SK-N-SH treated with all-trans-retinoic acid at 6 μM for 48 hours (cell line): ENCODE data around the gene MTA1.

ENCODE experiments used
- ATAC-seq: fragments of 200-7000 bp; cut with Tn5 transposase; 3 replicates; pipeline ENCODE4 v1.9.1; 2020; ENCODE audit warnings: mild to moderate bottlenecking, moderate library complexity
- ARNTL ChIP-seq: fragments of 450-650 bp; formaldehyde crosslinking; IDR thresholded peaks from 2 replicates; pipeline ENCODE4 v1.5.0; 2020; ENCODE audit warnings: low read depth, mild to moderate bottlenecking, moderate library complexity, borderline replicate concordance
- BACH2 ChIP-seq: fragments of 250-450 bp; sonication (Bioruptor Pico); IDR thresholded peaks from 2 replicates; pipeline ENCODE4 v1.9.0; 2021; ENCODE audit warnings: mild to moderate bottlenecking, borderline replicate concordance
- CREB5 ChIP-seq: fragments of 250-450 bp; sonication (Bioruptor Pico); IDR thresholded peaks from 2 replicates; pipeline ENCODE4 v1.5.1; 2020; ENCODE audit warnings: low read depth, mild to moderate bottlenecking, moderate library complexity
- CSDC2 ChIP-seq: fragments of 250-450 bp; sonication (Bioruptor Pico); IDR thresholded peaks from 2 replicates; pipeline ENCODE4 v1.5.0; 2020; ENCODE audit warnings: mild to moderate bottlenecking, moderate library complexity
- CSRNP3 ChIP-seq: fragments of 250-450 bp; sonication (Bioruptor Pico); IDR thresholded peaks from 2 replicates; pipeline ENCODE4 v1.5.1; 2021; ENCODE audit warnings: mild to moderate bottlenecking, moderate library complexity
- ESRRG ChIP-seq: fragments of 250-450 bp; sonication (Bioruptor Pico); IDR thresholded peaks from 2 replicates; pipeline ENCODE4 v1.6.1; 2021; ENCODE audit warnings: mild to moderate bottlenecking
- GLIS3 ChIP-seq: fragments of 250-450 bp; sonication (Bioruptor Pico); IDR thresholded peaks from 2 replicates; pipeline ENCODE4 v1.5.0; 2020; ENCODE audit warnings: mild to moderate bottlenecking, moderate library complexity
- ISL1 ChIP-seq: fragments of 250-450 bp; sonication (Bioruptor Pico); IDR thresholded peaks from 2 replicates; pipeline ENCODE4 v2.1.2; 2022; ENCODE audit warnings: mild to moderate bottlenecking, moderate library complexity
- OSR1 ChIP-seq: fragments of 250-450 bp; sonication (Bioruptor Pico); IDR thresholded peaks from 2 replicates; pipeline ENCODE4 v1.8.0; 2022; ENCODE audit warnings: moderate library complexity, mild to moderate bottlenecking, inconsistent platforms
- PATZ1 ChIP-seq: fragments of 250-450 bp; sonication (Bioruptor Pico); IDR thresholded peaks from 2 replicates; pipeline ENCODE4 v1.8.0; 2020; ENCODE audit warnings: mild to moderate bottlenecking, moderate library complexity, borderline replicate concordance
- POU6F1 ChIP-seq: fragments of 250-450 bp; sonication (Bioruptor Pico); IDR thresholded peaks from 2 replicates; pipeline ENCODE4 v1.8.0; 2021; ENCODE audit warnings: low read depth, mild to moderate bottlenecking, moderate library complexity, borderline replicate concordance
- PPARA ChIP-seq: fragments of 250-450 bp; sonication (Bioruptor Pico); IDR thresholded peaks from 2 replicates; pipeline ENCODE4 v1.5.0; 2020; ENCODE audit warnings: mild to moderate bottlenecking, borderline replicate concordance
- RARB ChIP-seq: fragments of 250-450 bp; sonication (Bioruptor Pico); IDR thresholded peaks from 2 replicates; pipeline ENCODE4 v1.8.0; 2021; ENCODE audit warnings: mild to moderate bottlenecking, moderate library complexity
- SNAI2 ChIP-seq: fragments of 250-450 bp; sonication (Bioruptor Pico); IDR thresholded peaks from 2 replicates; pipeline ENCODE4 v1.5.0; 2020; ENCODE audit warnings: mild to moderate bottlenecking, moderate library complexity
- TCF4 ChIP-seq: fragments of 250-450 bp; sonication (Bioruptor Pico); IDR thresholded peaks from 2 replicates; pipeline ENCODE4 v1.8.0; 2021; ENCODE audit warnings: mild to moderate bottlenecking, moderate library complexity, borderline replicate concordance
- TOX ChIP-seq: fragments of 250-450 bp; sonication (Bioruptor Pico); IDR thresholded peaks from 2 replicates; pipeline ENCODE4 v1.8.0; 2021; ENCODE audit warnings: mild to moderate bottlenecking, moderate library complexity, borderline replicate concordance
- TSHZ2 ChIP-seq: fragments of 250-450 bp; sonication (Bioruptor Pico); IDR thresholded peaks from 2 replicates; pipeline ENCODE4 v1.5.0; 2020; ENCODE audit warnings: mild to moderate bottlenecking, moderate library complexity
- ZC3H10 ChIP-seq: fragments of 250-450 bp; sonication (Bioruptor Pico); IDR thresholded peaks from 2 replicates; pipeline ENCODE4 v1.5.1; 2021; ENCODE audit warnings: mild to moderate bottlenecking, moderate library complexity
- ZFP3 ChIP-seq: fragments of 250-450 bp; sonication (Bioruptor Pico); IDR thresholded peaks from 2 replicates; pipeline ENCODE4 v1.5.0; 2020; ENCODE audit warnings: mild to moderate bottlenecking, moderate library complexity
- ZFP30 ChIP-seq: fragments of 450-650 bp; formaldehyde crosslinking; IDR thresholded peaks from 2 replicates; pipeline ENCODE4 v1.5.0; 2022; ENCODE audit warnings: mild to moderate bottlenecking, moderate library complexity
- ZNF565 ChIP-seq: fragments of 450-650 bp; formaldehyde crosslinking; conservative IDR thresholded peaks from 2 replicates; pipeline ENCODE4 v1.5.0; 2020; ENCODE audit warnings: low read depth, mild to moderate bottlenecking, moderate library complexity
- ZNF70 ChIP-seq: fragments of 450-650 bp; formaldehyde crosslinking; IDR thresholded peaks from 2 replicates; pipeline ENCODE4 v1.5.0; 2020; ENCODE audit warnings: mild to moderate bottlenecking, moderate library complexity

Gene MTA1

GRCh38 chr14:105415481-105416428 is 3.9 kb upstream of the MTA1 start:
- TF ChIP-seq ZFP30 (CRISPR knock-in tag): no peak
- TF ChIP-seq CSDC2 (CRISPR knock-in tag): no peak
- TF ChIP-seq CREB5: no peak
- no peak for TF ChIP-seq BACH2 (CRISPR knock-in tag)
- TF ChIP-seq ZFP3 (CRISPR knock-in tag): no peak
- TF ChIP-seq POU6F1 (CRISPR knock-in tag): no peak
- TF ChIP-seq PATZ1 (CRISPR knock-in tag): no peak
- no peak for TF ChIP-seq TOX
- no peak for TF ChIP-seq ESRRG (CRISPR knock-in tag)
- no peak for TF ChIP-seq OSR1 (CRISPR knock-in tag)
- no peak for TF ChIP-seq ZC3H10 (CRISPR knock-in tag)
- TF ChIP-seq ZNF565 (CRISPR knock-in tag): no peak
- ATAC-seq: no peak

GRCh38 chr14:105416671-105417070 is 3.0 kb upstream of the MTA1 start:
- no peak for ATAC-seq
- no peak for TF ChIP-seq CSRNP3 (CRISPR knock-in tag)
- no peak for TF ChIP-seq CSDC2 (CRISPR knock-in tag)
- no peak for TF ChIP-seq TSHZ2 (CRISPR knock-in tag)
- TF ChIP-seq OSR1 (CRISPR knock-in tag): no peak
- no peak for TF ChIP-seq POU6F1 (CRISPR knock-in tag)
- TF ChIP-seq ZNF70 (CRISPR knock-in tag): no peak
- no peak for TF ChIP-seq ESRRG (CRISPR knock-in tag)
- TF ChIP-seq GLIS3: no peak
- TF ChIP-seq PPARA: no peak
- TF ChIP-seq SNAI2: no peak
- no peak for TF ChIP-seq ZC3H10 (CRISPR knock-in tag)
- TF ChIP-seq RARB (CRISPR knock-in tag): no peak
- no peak for TF ChIP-seq ZNF565 (CRISPR knock-in tag)
- TF ChIP-seq ZFP3 (CRISPR knock-in tag): no peak
- TF ChIP-seq TOX: no peak
- no peak for TF ChIP-seq TCF4 (CRISPR knock-in tag)
- no peak for TF ChIP-seq ISL1
- TF ChIP-seq ARNTL (CRISPR knock-in tag): no peak
- TF ChIP-seq ZFP30 (CRISPR knock-in tag): no peak
